HG02852 (cell line): ENCODE measurements around the gene KIAA1755.
"Not testable (repeated sequence)": the region's sequence is repeated elsewhere in the genome, so short reads cannot be mapped to it uniquely, and the experiment has no call there.

ENCODE experiments used
- ATAC-seq: cut with Tn5 transposase; IDR thresholded peaks from one replicate; pipeline ENCODE4 v1.9.1; 2021; ENCODE audit warnings: mild to moderate bottlenecking, moderate library complexity; ENCODE audit not compliant: unreplicated experiment

Gene KIAA1755

DNA sequence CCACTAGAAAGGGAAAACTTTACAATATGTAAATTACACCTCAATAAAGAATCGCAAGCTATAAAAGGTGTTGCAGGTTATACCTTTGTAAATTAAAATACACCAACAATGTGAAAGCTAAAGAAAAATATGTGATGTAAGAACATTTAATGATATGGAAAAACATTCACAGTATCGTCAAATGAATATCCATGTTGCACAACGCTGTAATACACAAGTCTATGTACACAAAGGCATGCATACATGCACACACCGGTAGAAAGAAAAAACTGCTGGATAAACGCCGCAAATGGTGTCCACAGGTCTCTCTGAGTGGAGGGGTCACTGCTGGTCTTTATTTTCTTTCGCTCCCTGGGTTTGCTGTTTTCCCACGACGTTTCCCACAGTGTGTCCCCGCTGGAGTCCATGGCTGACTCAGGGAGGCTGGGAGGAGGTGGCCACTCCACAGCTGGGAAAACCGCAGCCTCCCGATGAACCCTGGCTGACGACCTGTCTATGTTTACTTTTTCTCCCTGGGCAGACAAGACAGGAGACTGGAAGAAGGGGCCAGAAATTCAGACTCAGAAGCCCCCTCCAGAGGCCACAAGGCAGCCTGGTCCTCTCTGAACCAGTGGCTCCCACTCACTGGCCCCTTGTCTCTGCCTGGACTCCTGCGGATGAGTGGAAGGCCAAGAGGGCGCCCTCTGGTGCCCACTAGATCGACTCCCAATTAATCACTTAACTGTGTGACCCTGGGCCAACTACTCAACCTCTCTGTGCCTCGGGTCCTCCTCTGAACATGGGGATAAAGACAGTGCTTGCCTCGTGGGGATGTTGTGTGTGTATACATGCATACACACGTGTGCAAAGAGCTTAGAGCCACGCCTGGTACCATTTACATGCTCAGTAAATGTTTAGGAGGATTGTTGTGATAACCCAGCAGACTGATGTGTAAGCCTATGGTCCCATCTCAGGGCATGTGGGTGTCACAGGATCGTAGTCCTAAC, 30.6 kb upstream of the KIAA1755 start:
- ATAC-seq: no peak

DNA sequence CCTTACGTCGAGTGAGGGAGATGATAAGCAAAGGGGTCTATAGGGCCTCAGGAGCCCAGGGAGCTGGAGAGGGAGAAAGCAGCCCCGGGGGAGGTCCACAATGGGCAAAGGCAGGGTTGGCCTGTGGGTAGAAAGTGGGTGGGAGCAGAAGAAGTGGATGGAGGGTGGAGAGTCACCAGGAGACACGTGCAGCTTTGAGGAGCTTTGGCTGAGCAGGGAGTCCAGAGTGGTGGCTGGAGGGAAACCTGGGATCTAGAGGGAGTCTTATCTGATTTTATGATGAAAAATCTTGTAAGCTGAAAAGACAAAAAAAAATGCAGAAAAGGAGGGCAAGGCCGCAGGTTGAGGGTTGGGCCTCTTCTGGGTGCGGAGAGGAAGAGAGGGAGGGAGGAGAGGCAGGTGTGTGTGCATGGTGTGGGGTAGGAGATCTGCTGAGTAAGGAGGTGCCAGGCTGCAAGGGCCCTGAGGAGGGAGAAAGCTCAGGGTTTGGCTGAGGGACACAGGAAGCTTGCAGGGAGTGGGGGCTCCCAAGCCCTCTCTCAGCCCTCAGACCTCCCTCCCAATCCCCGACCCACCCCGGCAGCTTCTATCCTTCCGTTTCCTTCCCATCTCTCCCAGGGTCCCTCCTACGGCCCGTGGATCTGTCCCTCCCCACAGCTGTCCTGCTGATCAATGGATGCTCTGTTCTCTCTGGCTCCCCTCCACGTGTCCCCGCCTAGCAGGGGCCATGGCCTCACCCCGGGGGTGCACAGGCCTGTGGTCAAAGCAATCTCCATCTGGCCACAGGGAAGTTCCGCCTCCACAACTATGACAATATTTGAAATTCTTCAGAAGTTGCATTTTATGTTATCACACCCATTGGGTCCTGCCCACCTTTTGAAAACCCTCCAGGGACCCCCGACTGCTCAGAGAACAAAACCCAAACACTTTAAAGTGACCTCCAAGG, 26.3 kb upstream of the KIAA1755 start:
- ATAC-seq: no peak

DNA sequence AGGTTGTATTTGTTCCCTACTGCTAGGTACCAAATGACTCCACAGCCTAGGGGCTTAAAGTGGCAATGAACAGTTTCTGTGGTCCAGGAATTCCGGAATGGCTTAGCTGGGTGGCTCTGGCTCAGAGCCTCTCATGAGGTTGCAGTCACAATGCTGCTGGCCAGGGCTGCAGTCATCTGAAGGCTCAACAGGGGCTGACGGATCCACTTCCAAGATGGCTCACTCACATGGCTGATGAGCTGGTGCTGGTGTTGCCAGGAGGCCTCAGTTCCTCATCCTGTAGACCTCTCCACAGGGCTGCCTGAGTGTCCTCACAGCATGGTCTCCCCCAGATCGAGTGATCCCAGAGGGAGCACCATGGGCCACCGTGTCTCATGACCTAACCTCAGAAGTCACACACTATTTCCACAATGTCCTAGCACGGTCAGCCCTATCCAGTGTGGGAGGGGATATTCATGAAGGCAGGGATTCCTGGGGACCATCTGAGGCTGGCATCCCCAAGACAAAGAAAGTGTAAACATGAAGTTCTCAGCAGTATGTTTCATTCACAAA, 24.4 kb upstream of the KIAA1755 start:
- ATAC-seq: no peak

DNA sequence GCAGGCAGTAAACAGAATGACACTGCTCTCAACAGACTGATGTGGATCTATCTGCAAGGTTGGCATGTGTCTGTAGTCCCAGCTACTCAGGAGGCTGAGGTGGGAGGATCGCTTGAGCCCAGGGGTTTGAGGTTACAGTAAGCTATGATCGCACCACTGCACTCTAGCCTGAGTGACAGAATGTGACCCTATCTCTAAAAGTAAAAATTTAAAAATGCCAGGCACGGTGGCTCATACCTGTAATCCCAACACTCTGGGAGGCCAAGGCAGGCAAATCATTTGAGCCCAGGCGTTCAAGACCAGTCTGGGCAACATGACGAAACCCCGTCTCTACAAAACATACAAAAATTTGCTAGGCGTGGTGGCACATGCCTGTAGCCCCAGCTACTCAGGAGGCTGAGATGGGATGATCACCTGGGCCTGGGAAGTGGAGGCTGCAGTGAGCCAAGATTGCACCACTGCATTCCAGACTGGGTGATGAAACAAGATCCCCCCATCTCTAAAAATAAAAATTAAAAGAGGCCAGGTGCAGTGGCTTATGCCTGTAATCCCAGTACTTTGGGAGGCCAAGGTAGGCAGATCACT, 23.6 kb upstream of the KIAA1755 start:
- ATAC-seq: not testable (repeated sequence)

DNA sequence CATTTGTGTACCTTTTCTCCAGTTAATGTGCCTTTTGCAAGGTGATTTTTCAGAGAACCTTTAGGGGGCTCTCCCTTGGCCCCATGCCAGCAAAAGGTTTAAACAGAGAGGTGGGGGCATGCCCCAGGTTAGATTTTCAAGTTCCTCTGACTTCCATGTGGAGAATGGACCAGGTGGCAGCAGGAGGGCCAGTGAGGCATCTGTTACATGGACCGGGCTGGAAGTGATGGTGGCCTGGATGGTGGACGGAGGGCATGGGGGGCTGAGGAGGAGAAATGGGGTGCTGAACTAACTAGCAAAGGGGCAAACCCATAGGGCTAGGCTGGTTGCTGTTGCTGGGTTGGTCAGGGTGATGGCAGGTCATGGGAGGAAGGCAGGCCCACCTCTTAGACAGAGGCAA, 22.7 kb upstream of the KIAA1755 start:
- no peak for ATAC-seq

DNA sequence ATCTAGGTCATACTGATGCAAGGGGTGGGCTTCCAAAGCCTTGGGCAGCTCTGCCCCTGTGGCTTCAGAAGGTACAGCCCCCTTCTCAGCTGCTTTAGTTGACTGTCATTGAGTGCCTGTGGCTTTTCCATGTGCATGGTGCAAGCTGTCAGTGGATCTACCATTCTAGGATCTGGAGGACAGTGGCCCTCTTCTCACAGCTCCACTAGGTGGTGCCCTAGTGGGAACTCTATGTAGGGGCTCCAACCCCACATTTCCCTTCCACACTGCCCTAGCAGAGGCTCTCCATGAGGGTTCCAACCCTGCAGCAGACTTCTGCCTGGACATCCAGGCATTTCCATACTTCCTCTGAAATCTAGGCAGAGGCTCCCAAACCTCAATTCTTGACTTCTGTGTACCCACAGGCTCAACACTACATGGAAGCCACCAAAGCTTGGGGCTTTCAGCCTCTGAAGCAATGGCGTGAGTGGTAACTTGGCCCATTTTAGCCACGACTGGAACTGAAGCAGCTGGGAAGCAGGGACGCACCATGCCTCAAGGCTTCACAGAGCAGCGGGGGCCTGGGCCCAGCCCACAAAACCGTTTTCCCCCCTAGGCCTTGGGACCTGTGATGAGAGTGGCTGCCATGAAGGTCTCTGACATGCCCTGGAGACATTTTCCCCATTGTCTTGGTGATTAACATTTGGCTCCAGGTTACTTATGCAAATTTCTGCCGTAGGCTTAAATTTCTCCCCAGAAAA, 20.8 kb upstream of the KIAA1755 start:
- ATAC-seq: not testable (repeated sequence)

DNA sequence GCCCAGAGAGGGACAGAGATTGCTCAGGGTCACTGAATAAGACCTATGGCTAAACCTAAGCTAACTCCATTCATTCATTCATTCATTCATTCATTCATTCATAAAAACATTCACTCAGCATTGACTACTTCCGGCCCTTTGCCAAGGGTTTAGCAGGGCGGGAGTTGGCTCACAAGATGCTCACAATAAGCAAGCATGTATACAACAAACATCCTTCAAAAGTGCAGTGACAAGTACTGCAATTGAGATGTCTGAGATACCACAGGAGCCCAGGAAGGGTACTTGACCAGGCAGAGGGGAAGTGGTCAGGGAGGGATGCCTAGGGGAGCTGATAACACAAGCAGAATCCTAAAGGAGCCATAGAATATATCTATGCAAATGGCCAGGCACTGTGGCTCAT, 18.2 kb upstream of the KIAA1755 start:
- ATAC-seq: no peak

DNA sequence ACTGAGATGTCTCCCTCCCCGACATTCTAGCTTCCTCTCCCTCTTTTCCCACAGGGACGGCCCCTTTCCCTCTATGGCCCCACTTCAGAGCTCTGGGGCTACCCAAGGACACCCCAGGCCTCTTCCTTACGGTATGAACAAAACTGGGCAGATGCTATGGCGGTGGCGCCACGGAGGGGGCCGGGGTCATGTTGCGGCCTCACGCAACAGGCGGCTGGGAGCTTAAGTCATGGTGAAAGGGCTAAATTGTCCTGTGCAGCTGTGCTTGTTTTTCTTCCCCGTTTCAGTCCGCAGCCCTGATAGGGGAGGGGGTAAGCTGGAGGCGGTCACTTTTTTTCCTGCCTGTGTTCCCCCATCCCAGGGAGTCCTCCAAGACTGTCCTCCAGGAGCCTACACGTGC, 17.6 kb upstream of the KIAA1755 start:
- ATAC-seq: no peak

DNA sequence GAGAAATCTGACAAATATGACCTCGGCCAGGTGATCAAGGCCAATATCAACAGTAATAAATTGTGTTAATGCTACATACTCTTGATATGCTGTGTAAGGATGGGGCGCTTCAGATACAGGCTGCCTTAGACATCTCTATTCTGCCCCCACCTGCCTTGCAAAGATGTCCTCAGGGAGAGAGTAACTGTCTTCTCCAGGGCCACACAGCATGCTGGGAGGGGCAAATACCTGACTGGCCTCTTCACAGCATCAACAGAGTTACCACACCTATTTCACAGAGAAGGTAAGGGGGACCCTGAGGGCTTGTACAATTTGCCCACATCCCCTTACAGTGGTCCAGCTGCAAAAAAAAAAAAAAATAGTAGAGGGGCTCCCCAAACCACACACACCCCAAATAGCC, 17.2 kb upstream of the KIAA1755 start:
- no peak for ATAC-seq

DNA sequence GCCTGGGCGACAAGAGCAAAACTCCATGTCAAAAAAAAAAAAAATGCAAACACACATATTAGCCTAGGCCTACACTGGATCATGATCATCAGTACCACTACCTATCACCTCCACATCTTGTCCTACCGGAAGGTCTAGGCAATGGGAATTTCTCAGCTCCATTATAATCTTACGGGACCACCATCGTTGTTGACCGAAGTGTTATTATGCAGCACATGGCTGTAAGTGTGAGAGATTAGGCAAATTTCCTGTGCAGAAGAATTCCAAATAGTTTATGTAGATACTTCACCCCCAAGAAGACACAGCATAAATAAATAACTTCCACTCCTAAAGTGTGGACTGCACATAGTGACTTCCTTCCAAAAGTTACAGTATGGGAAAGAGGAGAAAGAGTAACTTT, 16.8 kb upstream of the KIAA1755 start:
- no peak for ATAC-seq

DNA sequence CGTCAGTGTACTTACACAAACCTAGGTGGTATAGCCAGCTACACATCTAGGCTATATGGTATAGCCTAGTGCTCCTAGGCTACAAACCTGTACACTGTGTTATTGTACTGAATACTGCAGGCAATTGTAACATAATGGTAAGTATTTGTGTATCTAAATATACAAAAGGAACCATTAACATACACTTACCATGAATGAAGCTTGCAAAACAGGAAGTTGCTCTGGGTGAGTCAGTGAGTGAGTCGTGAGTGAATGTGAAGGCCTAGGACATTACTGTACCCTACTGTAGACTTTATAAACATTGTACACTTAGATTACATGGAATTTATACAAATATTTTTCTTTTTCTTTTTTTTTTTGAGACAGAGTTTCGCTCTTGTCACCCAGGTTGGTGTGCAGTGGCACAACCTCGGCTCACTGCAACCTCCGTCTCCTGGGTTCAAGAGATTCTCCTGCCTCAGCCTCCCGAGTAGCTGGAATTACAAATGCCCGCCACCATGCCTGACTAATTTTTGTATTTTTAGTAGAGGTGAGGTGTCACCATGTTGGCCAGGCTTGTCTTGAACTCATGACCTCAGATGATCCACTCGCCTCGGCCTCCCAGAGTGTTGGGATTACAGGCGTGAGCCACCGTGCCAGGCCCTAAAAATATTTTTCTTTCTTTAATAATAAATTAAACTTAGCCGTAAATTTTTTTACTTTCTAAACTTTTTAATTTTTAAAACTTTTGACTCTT, 15.4 kb upstream of the KIAA1755 start:
- ATAC-seq: no peak

DNA sequence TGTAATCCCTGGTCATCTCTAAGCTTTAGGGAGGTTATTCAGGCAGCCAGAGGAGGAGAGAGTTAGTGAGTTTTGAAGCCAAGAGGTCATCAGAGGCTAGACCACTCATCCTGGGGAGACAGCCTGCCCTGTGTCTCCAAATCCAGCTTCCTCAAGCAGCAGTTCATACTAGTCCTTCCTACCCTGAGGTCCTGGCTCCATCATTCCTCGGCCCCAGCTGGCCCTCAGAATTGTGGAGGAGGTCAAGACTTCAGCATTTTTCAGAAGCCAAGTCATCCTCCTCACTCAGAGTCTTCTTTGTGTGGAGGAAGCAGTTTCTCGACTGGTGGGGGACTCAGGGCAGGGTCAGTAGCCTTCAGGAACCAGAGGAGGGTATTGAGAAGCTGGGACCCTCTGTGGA, 12.4 kb upstream of the KIAA1755 start:
- no peak for ATAC-seq

DNA sequence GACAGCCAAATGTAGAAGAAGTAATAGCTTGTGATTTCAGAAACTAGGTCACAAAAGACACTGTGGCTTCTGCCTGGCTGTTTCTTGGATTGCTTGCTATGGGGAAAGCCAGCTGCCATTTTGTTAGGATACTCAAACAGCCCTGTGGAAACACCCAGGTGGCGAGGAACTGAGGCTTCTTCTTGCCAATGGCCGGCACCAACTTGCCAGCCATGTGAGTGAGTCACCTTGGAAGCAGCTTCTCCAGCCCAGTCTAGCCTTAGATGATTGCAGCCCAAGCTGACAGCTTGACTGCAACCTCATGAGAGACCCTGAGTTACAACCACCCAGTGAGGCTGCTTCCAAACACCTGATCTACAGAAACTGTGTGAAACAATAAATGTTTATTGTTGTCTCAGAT, 11.9 kb upstream of the KIAA1755 start:
- no peak for ATAC-seq

DNA sequence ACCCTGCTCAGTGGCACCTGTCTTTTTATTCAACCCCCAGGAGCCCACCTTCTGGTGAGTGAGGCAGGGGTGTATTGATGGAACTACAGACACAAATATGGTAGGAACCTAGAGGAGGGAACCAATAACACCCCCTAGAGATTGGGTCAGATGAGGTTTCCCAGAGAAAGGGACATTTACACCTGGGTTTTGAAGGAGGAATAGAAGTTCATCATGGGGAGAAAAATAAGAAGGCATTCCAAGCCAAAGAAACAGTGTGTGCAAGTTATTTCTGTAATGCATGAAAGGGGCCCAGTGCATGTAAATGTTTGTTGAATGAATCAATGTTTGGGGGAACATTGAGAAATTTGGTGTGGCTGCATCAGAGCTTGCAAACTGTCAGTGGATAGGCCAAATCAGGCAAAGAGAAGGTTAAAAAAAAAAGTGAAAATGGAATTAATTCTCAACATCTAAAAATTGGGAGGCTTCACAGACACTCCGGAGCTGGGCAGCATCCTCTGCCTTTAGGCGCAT, 11.1 kb upstream of the KIAA1755 start:
- ATAC-seq: no peak

DNA sequence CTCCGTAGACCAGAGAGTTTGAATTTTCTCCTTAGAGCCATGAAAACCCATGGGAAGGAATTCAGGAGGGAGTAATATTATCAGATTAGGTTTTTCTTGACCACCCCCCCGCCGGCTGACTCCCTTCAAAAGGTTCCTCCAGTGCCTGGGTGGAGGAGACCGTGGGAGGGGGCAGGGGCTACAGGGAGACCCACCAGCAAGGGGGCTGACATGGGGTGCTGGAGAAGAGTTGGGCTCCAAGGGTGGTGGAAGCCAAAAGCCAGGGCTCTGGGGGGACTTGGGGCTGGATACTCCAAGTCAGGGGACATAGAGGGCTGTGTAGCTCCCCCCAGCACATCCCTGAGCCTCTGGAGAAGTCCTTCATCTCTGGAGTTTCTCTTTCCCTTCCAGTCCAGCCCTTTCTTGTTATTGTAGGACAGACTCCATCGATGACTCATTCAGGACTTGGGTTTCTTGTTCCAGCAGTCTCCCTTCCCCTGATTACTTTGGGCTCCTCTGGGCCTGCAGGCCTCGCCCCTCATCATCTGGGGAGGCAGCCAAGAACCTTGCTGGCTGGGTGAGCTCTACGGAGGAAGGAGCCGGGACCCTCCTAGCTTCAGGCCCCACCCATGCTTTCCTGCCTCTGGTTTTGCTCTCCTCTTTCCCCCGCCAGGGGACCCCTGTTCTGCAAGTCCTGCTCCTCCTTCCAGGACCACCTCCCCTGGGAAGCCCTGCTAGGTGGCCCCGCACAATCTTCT, 10.5 kb upstream of the KIAA1755 start:
- ATAC-seq: no peak

DNA sequence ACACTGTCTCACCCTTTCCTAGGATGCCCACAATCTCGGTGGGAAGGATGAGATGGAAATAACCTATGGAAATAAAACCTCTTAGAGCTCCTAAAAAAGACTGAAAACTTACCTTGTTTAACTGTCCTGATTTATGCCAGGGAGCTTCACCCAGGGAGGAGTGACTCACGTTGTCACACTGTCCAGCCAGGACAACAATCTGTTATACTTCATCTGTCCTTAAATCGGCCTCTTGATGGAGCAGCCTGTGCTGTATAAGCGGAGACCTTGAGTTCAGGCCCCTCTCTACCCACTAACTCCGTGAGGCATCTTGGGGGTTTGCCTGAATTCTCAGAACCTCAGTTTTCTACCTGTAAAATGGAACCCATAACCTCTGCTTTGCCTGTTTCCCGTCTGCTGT, 9.2 kb upstream of the KIAA1755 start:
- no peak for ATAC-seq

DNA sequence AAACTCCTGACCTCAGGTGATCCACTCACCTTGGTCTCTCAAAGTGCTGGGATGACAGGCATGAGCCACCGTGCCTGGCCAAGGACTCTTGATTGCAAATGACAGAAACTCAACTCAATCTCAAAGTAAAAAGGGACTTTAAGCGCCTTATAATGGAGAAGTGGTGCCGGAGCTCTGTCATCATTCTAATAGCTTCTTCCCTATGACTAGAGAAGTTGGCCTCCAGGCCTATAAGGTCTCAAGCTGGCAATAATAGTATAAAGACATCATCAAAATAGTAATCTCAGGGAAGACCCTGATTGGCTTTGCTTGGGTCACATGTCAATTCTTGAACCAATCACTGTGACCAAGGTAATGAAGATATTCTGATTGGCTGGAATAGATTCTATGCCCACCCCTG, 8.5 kb upstream of the KIAA1755 start:
- no peak for ATAC-seq

DNA sequence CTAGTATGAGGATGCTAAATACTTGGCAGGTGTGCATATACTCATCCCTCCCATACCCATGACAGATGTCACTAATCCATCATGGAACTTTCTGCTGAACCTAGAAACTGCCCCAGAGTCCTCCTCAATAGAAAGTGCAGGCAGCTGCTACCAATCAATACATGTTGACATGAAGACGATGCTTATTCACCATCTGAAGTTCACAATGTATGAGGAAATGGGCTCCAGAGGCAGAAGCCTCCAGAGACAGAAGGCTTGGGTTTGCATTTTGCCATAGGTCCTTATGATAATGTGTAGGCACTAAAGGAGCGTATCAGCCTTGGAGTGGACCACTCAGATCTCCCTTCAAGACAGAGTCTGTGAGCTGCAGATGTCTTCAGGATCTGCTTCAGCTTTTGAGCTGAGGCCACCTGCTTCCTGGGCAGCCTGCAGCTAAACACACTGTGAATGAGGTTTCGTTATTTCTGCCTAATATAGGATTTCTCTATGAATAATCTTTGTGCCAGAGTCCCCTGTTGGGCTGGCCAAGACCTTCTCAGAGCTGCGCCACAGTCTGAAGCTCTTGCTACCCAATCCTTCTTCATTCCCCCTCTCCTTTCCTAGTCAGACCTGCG, 7.5 kb upstream of the KIAA1755 start:
- no peak for ATAC-seq
